Fibroblast of skin of scalp (primary cell): Measurements from ENCODE around the gene RIMBP2. TPM values are rescaled to one million over a fixed set of nuclear protein-coding genes. Genes with fewer than 3 reads are reported as not detected.
"Not testable (repeated sequence)": the region's sequence is repeated elsewhere in the genome, so short reads cannot be mapped to it uniquely, and the experiment has no call there.

ENCODE experiments used
- DNase-seq: peaks from one replicate; pipeline ENCODE4 v3.0.0-alpha.2; 2013
- polyA plus RNA-seq, 2 experiments: library from polyadenylated mRNA; unstranded; fragments of 120-200 nt; gene quantifications; one replicate each; pipeline ENCODE4 v1.2.1, GENCODE V29; 2013; ENCODE audit not compliant: insufficient read length in 2 of 2

Gene RIMBP2, protein sequence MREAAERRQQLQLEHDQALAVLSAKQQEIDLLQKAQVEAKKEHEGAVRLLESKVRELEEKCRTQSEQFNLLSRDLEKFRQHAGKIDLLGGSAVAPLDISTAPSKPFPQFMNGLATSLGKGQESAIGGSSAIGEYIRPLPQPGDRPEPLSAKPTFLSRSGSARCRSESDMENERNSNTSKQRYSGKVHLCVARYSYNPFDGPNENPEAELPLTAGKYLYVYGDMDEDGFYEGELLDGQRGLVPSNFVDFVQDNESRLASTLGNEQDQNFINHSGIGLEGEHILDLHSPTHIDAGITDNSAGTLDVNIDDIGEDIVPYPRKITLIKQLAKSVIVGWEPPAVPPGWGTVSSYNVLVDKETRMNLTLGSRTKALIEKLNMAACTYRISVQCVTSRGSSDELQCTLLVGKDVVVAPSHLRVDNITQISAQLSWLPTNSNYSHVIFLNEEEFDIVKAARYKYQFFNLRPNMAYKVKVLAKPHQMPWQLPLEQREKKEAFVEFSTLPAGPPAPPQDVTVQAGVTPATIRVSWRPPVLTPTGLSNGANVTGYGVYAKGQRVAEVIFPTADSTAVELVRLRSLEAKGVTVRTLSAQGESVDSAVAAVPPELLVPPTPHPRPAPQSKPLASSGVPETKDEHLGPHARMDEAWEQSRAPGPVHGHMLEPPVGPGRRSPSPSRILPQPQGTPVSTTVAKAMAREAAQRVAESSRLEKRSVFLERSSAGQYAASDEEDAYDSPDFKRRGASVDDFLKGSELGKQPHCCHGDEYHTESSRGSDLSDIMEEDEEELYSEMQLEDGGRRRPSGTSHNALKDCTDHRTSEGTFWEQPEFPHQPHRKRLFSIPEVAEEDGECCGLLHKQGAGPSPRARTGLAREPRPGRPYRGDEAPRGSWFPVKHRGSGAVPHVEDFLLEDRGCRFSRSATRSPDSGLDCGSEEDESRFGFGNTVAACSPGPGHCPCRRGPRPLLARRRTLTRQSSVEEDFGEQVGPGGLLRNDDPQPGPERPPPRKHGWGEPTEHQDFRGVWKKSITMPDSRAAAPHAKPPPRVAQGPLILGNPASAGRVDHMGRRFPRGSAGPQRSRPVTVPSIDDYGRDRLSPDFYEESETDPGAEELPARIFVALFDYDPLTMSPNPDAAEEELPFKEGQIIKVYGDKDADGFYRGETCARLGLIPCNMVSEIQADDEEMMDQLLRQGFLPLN (N-terminal part only)
- 0.78 TPM for polyA plus RNA-seq (2013, experiment 1 of 2; ENCODE audit: insufficient read length)
- polyA plus RNA-seq (2013, experiment 2 of 2; ENCODE audit: insufficient read length) = 0.91 TPM

GRCh38 chr12:130715998-130716968, at the start of gene RIMBP2:
Gene RIMBP2, minus strand, starts transcription at chr12:130716299. Its CDS starts 237,286 bp downstream, at chr12:130479013.
- peak; percentile 72 for DNase-seq

GRCh38 chr12:130765186-130765659, 49.1 kb upstream of the RIMBP2 start:
- DNase-seq = peak; percentile 31

DNA sequence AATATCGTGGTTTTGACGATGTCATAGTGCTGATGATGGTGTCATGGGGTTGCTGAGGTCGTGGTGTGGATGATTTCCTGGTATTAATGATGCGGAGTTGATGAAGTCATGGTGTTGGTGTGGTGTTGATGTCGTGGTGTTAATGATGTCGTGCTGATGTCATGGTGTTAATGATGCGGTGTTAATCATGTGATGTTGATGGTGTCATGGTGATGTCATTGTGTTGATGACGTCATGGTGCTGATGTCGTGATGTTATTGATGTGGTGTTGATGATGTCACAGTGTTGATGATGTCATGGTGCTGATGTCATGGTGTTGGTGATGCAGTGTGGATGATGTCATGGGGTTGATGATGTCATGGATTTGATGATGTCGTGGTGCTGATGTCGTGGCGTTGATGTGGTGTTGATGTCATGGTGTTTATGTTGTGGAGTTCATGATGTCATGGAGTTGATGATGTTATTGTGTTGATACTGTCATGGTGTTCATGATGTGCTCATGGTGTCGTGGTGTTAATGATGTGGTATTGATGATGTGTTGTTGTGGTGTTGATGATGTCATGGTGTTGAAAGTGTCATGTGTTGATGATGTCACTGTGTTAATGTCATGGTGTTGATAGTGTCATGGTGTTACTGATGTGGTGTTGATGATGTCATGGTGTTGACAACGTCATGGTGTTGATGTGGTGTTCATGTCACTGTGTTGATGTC, 48.5 kb upstream of the RIMBP2 start:
- peak; percentile 40 for DNase-seq

- DNase-seq = peak; percentile 17
Measured at GRCh38 chr12:130764073-130764472, 48.0 kb upstream of the RIMBP2 start.

DNA sequence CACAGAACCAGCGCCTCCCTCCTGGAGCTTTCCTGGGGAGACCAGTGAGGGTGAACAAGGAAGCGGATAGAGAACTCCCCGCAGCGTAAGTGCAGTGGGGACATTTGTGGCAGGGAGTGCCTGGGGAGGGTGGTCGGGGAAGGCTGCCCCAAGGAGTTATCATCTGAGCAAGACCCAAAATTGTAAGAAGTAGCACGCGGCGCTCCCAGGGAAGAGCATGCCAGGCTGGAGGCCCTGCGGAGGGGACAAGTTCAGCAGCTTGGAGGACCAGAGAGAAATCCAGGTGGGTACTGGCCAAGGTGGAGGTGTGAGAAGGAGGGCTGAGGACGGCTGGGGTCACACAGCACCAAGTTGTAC, 46.2 kb upstream of the RIMBP2 start:
- DNase-seq = no peak

GRCh38 chr12:130761537-130762318, 45.6 kb upstream of the RIMBP2 start:
- DNase-seq = peak; percentile 51

GRCh38 chr12:130754234-130754901, 38.3 kb upstream of the RIMBP2 start:
- no peak for DNase-seq

GRCh38 chr12:130752692-130753230, 36.7 kb upstream of the RIMBP2 start:
- DNase-seq = no peak

DNA sequence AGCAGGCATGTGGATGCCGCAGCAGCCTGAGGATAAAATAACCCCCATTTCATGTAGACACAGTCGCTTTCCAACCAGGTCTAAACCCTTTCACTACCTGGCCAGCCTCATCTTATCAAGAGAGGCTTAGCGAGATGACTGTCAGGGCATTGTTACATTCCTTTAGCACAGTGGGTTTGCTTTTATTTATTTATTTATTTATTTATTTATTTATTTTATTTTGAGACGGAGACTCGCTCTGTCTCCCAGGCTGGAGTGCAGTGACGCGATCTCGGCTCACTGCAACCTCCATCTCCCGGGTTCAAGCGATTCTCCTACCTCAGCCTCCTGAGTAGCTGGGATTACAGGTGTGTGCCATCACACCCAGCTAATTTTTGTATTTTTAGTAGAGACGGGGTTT, 35.9 kb upstream of the RIMBP2 start:
- DNase-seq = not testable (repeated sequence)

DNA sequence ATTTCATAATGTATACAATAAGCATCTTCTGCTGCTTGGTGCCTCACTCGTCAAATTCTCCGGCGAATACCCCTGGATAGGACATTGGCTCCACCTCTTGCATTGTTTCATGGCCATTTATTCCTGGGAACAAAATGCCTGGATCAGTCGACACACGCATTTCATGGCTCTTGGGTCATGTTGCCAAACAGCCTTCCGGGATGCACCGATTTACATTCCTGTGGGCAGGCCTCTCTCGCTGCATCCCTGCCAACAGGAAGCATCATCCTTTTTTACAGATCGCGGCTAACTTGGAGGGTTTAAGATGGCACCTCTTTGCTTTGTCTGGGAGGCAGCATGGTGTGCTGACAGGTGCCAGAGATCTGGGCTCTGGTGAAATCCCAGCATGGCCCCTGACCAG, 32.7 kb upstream of the RIMBP2 start:
- DNase-seq = no peak

DNA sequence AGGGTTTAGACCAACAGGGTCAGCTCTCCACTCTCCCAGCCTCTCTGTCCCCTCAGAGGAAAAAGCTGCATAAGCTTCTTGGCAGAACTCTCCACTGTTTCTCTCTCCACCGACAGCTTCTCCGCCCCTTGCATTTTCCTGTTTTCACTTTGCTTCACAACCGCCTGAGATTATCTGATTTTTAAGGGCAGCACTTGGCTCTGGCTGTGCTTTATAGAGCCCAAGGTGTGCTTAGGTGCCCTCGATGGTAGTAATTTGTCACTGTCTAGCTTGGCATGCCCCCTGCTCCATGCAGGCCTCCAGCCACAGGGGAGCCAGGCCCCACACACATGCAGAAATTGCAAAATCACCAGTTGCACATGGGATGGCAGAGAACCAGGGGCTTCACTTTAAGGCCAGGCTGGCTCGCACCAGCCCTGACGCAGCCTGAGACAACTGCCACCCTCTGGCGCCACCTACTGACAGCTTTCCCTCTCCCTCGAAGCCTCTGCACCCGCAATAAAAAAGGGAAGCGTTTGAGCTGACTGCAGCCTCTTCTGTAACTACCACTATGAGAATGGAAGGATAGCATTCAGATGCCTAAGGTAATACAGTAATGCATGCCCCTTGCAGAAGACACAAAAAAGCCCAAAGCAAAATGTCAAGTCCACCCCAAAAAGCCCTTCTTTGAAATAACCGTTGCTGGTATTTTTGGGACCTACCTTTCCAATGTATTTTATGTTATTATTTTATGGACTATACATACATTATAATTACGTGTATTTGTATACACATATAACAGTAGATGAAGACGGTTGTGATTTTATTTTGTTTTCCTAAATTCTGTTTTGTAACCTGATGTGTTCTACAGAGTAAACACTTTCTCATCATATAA, 32.0 kb upstream of the RIMBP2 start:
- peak; percentile 64 for DNase-seq

GRCh38 chr12:130746546-130746945, 30.4 kb upstream of the RIMBP2 start:
- DNase-seq = no peak

- DNase-seq = no peak
Measured at GRCh38 chr12:130745921-130746320, 29.8 kb upstream of the RIMBP2 start.

DNA sequence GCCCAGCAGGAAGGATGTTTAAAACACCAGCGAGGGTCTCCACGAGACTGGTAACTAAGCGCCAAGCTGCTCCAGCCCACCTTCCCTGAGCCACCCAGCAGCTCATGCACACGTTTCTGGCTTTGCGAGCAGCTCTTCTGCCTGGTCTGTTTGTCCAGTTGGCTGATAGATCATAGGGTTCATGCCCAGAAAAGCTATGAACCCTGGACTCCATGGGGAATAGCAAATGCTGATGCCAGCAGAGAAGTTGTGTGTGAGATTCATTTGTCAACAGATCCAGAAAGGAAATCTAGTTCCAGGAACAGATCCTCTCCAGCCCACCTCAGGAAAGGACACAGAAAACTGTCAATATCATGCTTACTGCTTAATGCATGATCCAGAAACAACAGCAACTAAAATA, 28.2 kb upstream of the RIMBP2 start:
- DNase-seq = no peak

GRCh38 chr12:130743606-130744005, 27.5 kb upstream of the RIMBP2 start:
- no peak for DNase-seq

DNA sequence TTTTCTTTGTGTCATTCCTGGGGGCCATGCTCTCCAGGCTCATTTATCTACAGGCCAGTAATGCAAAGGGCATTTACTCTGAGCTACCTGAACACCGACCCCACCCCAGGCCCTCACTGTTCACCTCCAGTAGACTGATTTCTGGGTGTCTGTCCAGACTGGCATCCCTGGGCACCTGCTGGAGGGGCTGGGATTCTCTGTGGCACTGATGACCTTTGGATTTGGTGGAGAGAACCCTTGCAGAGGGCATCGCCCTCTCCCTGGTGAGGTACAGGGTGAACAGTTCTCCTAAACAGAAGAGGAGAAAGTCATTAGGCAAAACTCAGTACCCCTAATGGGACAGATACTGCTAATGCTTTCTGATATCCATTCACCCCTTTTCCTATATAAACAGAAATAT, 27.1 kb upstream of the RIMBP2 start:
- DNase-seq = no peak

DNA sequence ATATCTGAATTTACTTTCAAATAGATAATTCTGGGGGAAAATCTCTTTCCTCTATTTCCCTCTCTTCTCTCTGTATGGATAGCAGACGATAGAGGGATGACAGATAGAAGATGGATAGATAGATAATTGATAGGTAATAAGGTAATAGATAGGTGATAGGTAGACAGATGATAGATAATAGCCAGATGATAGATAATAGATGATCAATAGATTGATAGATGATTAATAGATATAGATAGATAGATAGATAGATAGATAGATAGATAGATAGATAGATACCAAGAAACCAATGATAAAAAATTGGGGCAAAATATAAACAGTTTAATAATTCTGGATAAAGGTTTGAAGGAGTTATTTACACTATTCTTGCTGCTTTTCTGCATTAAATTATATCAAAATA, 26.6 kb upstream of the RIMBP2 start:
- no peak for DNase-seq

DNA sequence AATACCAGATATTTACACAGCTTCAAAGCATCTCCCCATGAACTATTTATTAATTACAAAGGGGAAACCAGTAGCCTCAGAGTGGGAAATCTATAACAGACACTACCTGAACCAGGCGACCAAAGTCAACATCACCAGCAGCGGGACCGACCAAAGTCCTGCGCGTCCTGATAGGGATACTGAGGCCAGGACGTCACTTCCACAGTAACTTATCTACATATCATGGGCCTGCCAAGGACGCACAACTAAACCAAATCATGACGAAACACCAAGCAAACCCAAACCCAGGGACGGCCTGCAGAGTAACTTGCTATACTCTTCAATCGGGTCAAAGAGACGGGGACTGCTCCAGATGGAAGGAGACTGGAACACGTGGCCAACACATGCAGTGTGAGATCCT, 26.0 kb upstream of the RIMBP2 start:
- DNase-seq = no peak
